ENCODE results near the gene PLCD3. TPM values are rescaled to one million over a fixed set of nuclear protein-coding genes. Genes with fewer than 3 reads are reported as not detected.

PLCD3 gene
- total and polyA plus RNA-seq, 2 of the 13 experiments (the other 11 are each of a cell fraction or from before 2014, with no cell fraction given): 11.3 to 39.1 TPM

DNA sequence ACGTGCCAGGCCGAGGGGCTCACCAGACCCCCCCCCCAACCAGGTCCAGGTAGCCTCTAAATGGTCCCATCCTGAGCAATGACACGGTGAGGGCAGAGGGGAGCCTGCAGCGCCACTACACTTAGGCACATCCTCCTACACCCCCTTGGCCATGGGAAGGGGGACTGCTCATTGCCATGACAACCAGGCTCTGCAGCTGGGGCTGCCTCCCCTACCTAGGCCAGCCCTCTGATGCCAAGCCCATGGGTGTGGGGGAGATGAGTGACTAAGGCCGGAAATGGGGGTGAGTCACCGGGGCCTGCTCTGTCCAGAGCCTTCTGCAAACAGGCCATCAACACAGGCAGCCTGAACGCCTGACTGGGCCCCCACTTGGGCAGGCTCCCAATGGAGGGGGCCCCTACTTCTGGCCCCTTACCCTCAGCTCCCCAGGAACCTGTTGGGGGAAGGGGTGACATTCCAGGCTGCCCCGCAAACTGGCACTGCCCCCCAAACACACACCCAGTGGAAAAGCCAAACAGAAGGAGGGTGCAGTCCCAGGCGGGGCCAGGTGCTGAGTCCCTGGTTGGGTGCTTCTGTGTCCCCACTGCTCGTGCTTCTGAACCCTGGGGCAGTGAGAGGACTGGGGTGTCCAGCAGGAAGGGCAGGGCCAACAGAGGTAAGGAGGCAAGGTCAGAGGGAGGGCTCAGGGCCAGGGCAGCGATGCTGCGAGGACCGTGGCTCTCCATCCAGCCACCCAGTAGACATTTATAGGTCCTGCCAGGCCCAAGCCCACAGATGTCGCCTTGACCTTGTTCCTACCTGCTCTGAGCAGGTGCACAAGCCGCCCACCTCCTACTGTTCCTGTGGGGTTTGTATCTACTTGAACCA, 8.2 kb downstream of the PLCD3 start (continued):
- TF ChIP-seq FOXC1 (CRISPR knock-in tag; IDR thresholded peaks at IDR 0.05; ENCODE audit: borderline replicate concordance): no peak
- TF ChIP-seq ZNF816 (CRISPR knock-in tag; IDR thresholded peaks at IDR 0.05; ENCODE audit: borderline replicate concordance): 0 out of 2 replicates have a peak, but pooled peaks have one; percentile 49
- peak; percentile 6; the same call in 1 of the 2 replicates for TF ChIP-seq ZMYM3 (CRISPR knock-in tag; IDR thresholded peaks at IDR 0.05)
- TF ChIP-seq ZNF691 (CRISPR knock-in tag; IDR thresholded peaks at IDR 0.05; ENCODE audit: borderline replicate concordance, low read depth): peak; percentile 87; the same call in 1 of the 2 replicates
- TF ChIP-seq SRSF1 (optimal IDR thresholded peaks at IDR 0.05; ENCODE audit: low read depth, low read length): peak; percentile 95
- TF ChIP-seq ZNF556 (CRISPR knock-in tag; IDR thresholded peaks at IDR 0.05; ENCODE audit: borderline replicate concordance): no peak
- no peak; the same call in 1 of the 2 replicates for TF ChIP-seq ZNF891 (CRISPR knock-in tag; IDR thresholded peaks at IDR 0.05)
- no peak for TF ChIP-seq RBAK (CRISPR knock-in tag; IDR thresholded peaks at IDR 0.05)
- TF ChIP-seq NFYB (CRISPR knock-in tag; IDR thresholded peaks at IDR 0.05): no peak
- TF ChIP-seq, protein P1, sequence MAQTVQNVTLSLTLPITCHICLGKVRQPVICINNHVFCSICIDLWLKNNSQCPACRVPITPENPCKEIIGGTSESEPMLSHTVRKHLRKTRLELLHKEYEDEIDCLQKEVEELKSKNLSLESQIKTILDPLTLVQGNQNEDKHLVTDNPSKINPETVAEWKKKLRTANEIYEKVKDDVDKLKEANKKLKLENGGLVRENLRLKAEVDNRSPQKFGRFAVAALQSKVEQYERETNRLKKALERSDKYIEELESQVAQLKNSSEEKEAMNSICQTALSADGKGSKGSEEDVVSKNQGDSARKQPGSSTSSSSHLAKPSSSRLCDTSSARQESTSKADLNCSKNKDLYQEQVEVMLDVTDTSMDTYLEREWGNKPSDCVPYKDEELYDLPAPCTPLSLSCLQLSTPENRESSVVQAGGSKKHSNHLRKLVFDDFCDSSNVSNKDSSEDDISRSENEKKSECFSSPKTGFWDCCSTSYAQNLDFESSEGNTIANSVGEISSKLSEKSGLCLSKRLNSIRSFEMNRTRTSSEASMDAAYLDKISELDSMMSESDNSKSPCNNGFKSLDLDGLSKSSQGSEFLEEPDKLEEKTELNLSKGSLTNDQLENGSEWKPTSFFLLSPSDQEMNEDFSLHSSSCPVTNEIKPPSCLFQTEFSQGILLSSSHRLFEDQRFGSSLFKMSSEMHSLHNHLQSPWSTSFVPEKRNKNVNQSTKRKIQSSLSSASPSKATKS (CRISPR knock-in tag; IDR thresholded peaks at IDR 0.05): no peak
- TF ChIP-seq HOXA3 (CRISPR knock-in tag; IDR thresholded peaks at IDR 0.05): no peak
- TF ChIP-seq FOXO4 (CRISPR knock-in tag; conservative IDR thresholded peaks at IDR 0.05): no peak
- no peak for TF ChIP-seq ZNF597 (CRISPR knock-in tag; IDR thresholded peaks at IDR 0.05)
- peak; percentile 66 for TF ChIP-seq PHF21A (CRISPR knock-in tag; IDR thresholded peaks at IDR 0.05)
- peak; percentile 76 for TF ChIP-seq BCL3 (CRISPR knock-in tag; IDR thresholded peaks at IDR 0.05)
- no peak for TF ChIP-seq SMARCE1 (IDR thresholded peaks at IDR 0.05; ENCODE audit: borderline replicate concordance)
- no peak for TF ChIP-seq CEBPZ (IDR thresholded peaks at IDR 0.05; ENCODE audit: low read length)
- peak; percentile 61; the same call in 1 of the 2 replicates for TF ChIP-seq ZNF788 (CRISPR knock-in tag; IDR thresholded peaks at IDR 0.05; ENCODE audit: borderline replicate concordance)
